ENCODE data around the gene CACNG1. TPM values are rescaled to one million over a fixed set of nuclear protein-coding genes. Genes with fewer than 3 reads are reported as not detected.

The CACNG1 gene
- total RNA-seq, 4 donors from 2014 or later: not detected

DNA sequence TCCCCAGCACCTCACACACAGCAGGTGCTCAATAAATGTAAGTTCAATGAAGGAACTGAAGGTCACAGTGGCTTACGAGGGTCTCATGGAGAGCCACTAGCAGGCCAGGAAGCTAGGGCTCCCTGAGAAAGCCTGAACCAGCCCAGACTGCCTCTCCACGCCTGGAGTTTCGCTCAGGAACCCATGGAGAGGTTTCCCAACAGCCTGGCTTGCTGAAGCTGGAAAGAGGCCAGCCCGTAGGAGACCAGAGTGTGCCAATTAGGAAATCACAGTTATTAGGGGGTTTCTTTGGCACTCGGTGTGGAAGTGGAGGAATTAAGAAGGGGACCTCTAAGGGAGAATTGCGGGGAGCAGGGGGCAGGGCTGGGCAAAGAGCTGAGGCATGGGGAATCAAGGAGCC lies 36.3 kb upstream of the CACNG1 start:
- TF ChIP-seq, protein P1, sequence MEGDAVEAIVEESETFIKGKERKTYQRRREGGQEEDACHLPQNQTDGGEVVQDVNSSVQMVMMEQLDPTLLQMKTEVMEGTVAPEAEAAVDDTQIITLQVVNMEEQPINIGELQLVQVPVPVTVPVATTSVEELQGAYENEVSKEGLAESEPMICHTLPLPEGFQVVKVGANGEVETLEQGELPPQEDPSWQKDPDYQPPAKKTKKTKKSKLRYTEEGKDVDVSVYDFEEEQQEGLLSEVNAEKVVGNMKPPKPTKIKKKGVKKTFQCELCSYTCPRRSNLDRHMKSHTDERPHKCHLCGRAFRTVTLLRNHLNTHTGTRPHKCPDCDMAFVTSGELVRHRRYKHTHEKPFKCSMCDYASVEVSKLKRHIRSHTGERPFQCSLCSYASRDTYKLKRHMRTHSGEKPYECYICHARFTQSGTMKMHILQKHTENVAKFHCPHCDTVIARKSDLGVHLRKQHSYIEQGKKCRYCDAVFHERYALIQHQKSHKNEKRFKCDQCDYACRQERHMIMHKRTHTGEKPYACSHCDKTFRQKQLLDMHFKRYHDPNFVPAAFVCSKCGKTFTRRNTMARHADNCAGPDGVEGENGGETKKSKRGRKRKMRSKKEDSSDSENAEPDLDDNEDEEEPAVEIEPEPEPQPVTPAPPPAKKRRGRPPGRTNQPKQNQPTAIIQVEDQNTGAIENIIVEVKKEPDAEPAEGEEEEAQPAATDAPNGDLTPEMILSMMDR (IDR thresholded peaks at IDR 0.05; ENCODE audit: low read depth): no peak

DNA sequence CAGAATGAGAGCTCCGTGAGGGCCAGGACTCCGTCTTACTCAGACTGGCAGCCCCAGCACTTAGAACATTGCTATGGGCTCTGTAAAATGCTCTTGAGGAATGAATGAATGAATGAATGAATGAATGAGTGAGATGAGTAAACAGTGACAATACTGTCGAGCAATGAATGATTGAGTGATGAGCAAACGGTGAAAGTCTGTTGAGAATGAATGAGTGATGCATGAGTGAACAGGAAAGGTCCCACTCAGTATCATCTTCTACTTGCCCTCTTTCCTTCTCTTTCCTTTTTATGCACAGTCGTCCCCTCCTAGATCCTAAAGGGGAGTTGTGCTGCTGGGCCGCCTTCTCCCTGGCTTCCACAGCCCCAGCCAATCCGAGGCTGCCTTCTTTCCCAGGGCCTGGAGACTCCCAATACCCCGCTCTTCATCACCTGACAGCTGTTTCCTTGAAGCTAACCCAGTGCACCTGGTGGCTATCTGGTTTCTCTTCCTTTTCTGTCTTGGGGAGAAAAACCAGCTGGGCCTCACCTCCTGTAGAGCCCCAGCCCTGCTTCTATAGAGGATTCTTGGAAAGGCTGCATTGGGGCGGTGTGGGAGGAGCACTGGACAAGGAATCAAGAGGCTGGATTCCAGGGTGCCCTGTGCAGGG lies 32.7 kb upstream of the CACNG1 start:
- TF ChIP-seq, protein P1 (IDR thresholded peaks at IDR 0.05; ENCODE audit: low read depth): no peak

DNA sequence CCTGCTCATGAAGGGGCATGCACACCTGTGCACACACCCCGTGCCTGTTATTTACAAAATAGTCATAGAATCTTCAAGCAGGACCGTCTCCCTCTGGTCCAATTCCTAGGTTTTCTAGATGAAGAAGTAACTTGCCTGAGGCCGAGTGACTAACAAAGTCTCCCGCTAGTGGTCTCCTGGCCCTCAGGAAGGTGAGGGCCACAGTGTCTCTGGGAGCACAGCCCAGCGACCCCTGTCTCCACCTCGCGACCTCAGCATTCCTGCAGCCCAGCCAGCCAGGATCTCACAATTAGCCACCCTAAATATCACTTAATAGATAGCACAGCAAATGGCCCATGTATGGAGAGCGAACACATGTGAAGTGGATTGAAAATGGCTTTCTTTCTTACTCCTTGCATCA lies 30.5 kb upstream of the CACNG1 start:
- TF ChIP-seq, protein P1 (IDR thresholded peaks at IDR 0.05; ENCODE audit: low read depth): no peak

DNA sequence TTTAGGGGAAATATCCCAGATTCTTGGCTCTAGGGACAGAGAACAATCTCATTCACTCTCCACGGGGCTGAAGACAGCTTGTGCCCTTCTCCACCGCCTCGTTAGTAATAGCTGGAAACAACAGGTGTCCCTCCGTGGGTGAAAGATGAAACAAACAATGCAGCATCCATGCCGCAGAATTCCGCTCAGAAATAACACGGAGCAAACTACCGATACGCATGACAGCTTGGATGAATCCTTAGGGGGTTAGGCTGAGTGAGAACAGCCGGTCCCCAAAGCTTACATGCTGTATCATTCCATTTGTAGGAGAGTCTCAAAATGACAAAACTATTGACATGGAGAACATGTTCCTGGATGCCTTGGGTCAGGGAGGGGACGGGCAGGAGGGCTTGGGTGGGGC lies 29.4 kb upstream of the CACNG1 start:
- TF ChIP-seq, protein P1 (IDR thresholded peaks at IDR 0.05; ENCODE audit: low read depth): no peak

DNA sequence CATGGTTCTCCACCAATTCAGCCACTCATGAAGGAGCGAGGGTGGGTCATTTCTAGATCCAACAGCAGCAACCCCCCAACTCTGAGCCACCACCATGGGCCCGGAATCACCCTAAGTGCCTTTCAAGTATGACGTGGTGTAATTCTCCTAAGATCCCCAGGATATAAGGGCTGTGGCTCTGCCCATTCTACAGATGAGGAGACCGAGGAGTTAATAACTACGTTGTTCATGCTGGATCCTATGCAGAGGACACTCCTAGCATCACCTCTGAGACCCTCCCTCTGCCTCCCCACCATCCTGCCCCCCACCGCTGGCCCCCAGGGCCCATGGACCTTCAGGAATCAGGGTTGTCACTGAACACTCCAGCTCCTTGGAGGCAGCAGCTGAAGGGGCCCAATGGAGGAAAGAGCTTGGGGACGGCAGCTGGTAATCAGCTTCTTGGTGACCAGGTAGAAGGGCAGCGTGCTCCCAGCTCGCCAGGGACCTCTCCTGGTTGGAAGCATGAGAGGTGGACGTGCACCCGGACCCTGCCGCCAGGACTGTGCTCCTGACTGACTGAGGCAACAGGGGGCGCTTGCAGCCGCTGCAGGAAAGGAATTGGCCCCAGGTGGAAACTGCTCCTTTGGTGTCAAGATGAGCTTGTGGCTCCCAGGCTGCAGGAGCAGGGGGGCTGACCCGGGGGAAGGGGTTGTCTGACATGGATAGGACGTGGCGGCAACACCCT lies 28.2 kb upstream of the CACNG1 start:
- TF ChIP-seq, protein P1 (IDR thresholded peaks at IDR 0.05; ENCODE audit: low read depth): no peak

DNA sequence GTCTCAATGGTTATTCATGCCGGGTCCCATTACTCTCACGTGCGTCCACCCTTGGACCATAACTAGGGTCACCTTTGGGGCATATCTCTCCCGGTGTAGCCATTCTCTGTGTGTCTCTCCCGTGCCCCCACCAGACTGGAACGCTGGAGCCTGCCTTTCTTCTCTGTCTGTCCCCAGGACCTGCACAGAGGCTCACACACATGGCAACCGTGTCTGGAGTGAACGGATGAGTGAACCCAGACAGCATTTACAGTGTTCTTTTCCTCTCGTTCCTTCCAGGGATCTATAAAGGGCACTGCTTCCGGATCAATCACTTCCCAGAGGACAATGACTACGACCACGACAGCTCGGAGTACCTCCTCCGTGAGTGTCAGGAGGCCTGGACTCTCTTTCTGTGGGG lies 26.4 kb upstream of the CACNG1 start:
- TF ChIP-seq, protein P1 (IDR thresholded peaks at IDR 0.05; ENCODE audit: low read depth): no peak

DNA sequence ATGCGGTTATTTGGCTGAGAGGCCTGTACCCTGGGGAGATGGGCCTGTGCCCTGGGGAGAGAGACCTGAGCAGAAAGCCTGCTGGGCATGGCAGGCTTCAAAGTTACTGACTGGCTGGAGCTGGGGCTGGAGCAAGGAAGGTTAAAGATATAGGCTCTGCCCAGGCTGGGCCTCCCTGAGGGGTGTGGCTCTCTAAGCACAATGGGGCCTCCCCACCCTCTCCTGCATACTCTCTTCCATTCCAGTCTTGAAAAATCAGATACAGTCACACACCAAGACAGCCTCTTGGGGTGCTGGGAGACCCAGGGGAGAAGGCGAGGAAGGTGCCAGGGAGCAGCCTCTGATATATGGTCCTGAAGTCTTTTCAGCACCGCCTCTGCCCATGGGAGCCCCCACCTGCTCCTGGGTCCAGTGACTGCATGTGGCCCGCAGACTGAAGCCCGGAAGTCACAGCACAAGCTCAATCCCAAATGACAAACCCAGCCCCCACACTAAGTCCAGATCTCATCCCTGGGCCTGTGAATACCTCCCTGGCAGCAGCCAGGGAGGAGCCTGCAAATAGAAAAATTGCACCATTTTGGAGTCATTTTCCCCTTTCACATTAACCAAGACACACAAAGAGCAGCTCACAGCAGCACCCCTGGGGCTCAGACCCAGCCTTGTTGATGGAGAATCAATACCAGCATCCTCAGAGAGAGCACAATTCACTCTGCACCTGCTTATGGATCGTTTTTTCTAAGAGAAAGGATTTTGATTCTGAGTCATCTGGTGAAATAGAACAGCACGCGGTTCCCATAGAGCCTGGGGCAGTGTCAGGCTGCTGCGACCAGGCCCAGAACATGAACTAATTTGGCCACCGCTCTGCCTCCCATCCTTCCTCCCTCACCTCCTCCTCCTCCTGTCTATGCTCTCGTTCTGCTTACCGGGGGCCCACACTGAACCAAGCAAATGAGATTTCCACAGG lies 25.6 kb upstream of the CACNG1 start:
- TF ChIP-seq, protein P1 (IDR thresholded peaks at IDR 0.05; ENCODE audit: low read depth): no peak
